HCEC 1CT (cell line): Measurements from ENCODE around the gene ARID3A.
A peak's percentile ranks its signal among the peaks of the same experiment; 100 is the strongest.
"Not testable (repeated sequence)": the region's sequence is repeated elsewhere in the genome, so short reads cannot be mapped to it uniquely, and the experiment has no call there.

Experiments used
- DNase-seq: peaks from one replicate; pipeline ENCODE4 v3.0.0-alpha.2; 2017

Gene ARID3A

GRCh38 chr19:891421-892200, 34.2 kb upstream of the ARID3A start:
- DNase-seq, result not testable (repeated sequence)

- DNase-seq, result no peak
These were observed 33.5 kb upstream of the ARID3A start for GRCh38 chr19:892243-892893.

GRCh38 chr19:892894-893689, 32.7 kb upstream of the ARID3A start, which contains the start of the genes MED16 and RNU6-9:
MED16 (minus strand) TSS chr19:893187; CDS start chr19:891131, 2,056 bp downstream.
RNU6-9 (plus strand) TSS chr19:893484.
- DNase-seq, result peak; percentile 90

- DNase-seq, result no peak
These were observed 29.4 kb upstream of the ARID3A start for GRCh38 chr19:896434-896833.

GRCh38 chr19:896999-897398, 28.8 kb upstream of the ARID3A start:
- no peak for DNase-seq

- DNase-seq, result no peak
These were observed 28.3 kb upstream of the ARID3A start for GRCh38 chr19:897442-898039.

- DNase-seq, result no peak
These were observed 27.2 kb upstream of the ARID3A start for GRCh38 chr19:898663-899062.

- no peak for DNase-seq
These were observed 26.3 kb upstream of the ARID3A start for GRCh38 chr19:899336-900042.

- DNase-seq, result no peak
These were observed 25.9 kb upstream of the ARID3A start for GRCh38 chr19:900043-900301.

- DNase-seq, result no peak
These were observed 25.3 kb upstream of the ARID3A start for GRCh38 chr19:900302-901111.

- no peak for DNase-seq
These were observed 24.4 kb upstream of the ARID3A start for GRCh38 chr19:901216-902092.

GRCh38 chr19:902093-902370, 23.8 kb upstream of the ARID3A start:
- DNase-seq, result no peak

GRCh38 chr19:902446-903226, 23.2 kb upstream of the ARID3A start:
- no peak for DNase-seq

- no peak for DNase-seq
These were observed 22.5 kb upstream of the ARID3A start for GRCh38 chr19:903266-903797.

GRCh38 chr19:904545-904944, 21.3 kb upstream of the ARID3A start:
- no peak for DNase-seq

- DNase-seq, result no peak
These were observed 19.4 kb upstream of the ARID3A start for GRCh38 chr19:906480-906879.

GRCh38 chr19:907183-907853, 18.5 kb upstream of the ARID3A start:
- DNase-seq, result no peak

GRCh38 chr19:911197-912033, 14.4 kb upstream of the ARID3A start:
- DNase-seq, result no peak
